CD4-positive, alpha-beta T cell (primary cell): ENCODE results near the gene ERC2. TPM values are rescaled to one million over a fixed set of nuclear protein-coding genes. Genes with fewer than 3 reads are reported as not detected.

ENCODE experiments used
- ATAC-seq: fragments of 200-7000 bp; cut with Tn5 transposase; one replicate; pipeline ENCODE4 v1.10.0; 2022; ENCODE audit warnings: mild to moderate bottlenecking; ENCODE audit not compliant: poor library complexity
- CTCF ChIA-PET: fragments of 350-600 bp; sonication (Branson Sonifier 250); formaldehyde crosslinking; loops from one replicate; lab custom pipeline; 2021; ENCODE audit warnings: antibody characterized with exemption, inconsistent platforms; lab: Charles Lee
- POLR2A ChIA-PET: fragments of 350-600 bp; sonication (Branson Sonifier 250); formaldehyde crosslinking; loops from one replicate; lab custom pipeline; 2021; ENCODE audit warnings: antibody characterized with exemption, inconsistent platforms; lab: Charles Lee
- DNase-seq, 14 experiments: peaks; one replicate each; pipeline ENCODE4 v3.0.0-alpha.2; 2013 to 2020; ENCODE audit warnings: mixed read lengths in 2 of 14
- H3K27ac ChIP-seq, 2 donors: one replicate each; pipeline versions ENCODE4 v1.5.1 to v1.7.0; 2013; ENCODE audit warnings: low read length in 2 of 2, low read depth in 1 of 2, mild to moderate bottlenecking in 1 of 2
- H3K27me3 ChIP-seq, 2 experiments: 1 replicate in 1 of 2; 2 replicates in 1 of 2; pipeline versions ENCODE4 v1.6.1 to v1.7.0; 2013; ENCODE audit warnings: low read length in 2 of 2, control low read depth in 1 of 2, mild to moderate bottlenecking in 1 of 2, moderate library complexity in 1 of 2; ENCODE audit not compliant: insufficient read depth in 2 of 2, control insufficient read depth in 1 of 2
- H3K36me3 ChIP-seq: one replicate; pipeline ENCODE4 v1.6.1; 2013; ENCODE audit warnings: low read length, control low read depth; ENCODE audit not compliant: insufficient read depth
- H3K4me1 ChIP-seq: one replicate; pipeline ENCODE4 v1.6.1; 2013; ENCODE audit warnings: low read length, control low read depth; ENCODE audit not compliant: insufficient read depth
- H3K4me3 ChIP-seq: one replicate; pipeline ENCODE4 v1.5.1; 2013; ENCODE audit warnings: mild to moderate bottlenecking, low read length, moderate library complexity
- H3K9me3 ChIP-seq, 2 experiments: 1 replicate in 1 of 2; 2 replicates in 1 of 2; pipeline versions ENCODE4 v1.6.1 to v1.7.0; 2013; ENCODE audit warnings: low read length in 2 of 2, mild to moderate bottlenecking in 2 of 2, control low read depth in 1 of 2, moderate library complexity in 1 of 2; ENCODE audit not compliant: control insufficient read depth in 1 of 2, insufficient read depth in 1 of 2
- H3K27ac Mint-ChIP-seq: one replicate; pipeline ENCODE4 v1.8.0; 2020; ENCODE audit warnings: mixed read lengths
- H3K27me3 Mint-ChIP-seq: one replicate; pipeline ENCODE4 v1.8.0; 2021; ENCODE audit warnings: mixed read lengths
- H3K36me3 Mint-ChIP-seq: one replicate; pipeline ENCODE4 v1.8.0; 2021; ENCODE audit warnings: low read depth, mixed read lengths
- H3K4me1 Mint-ChIP-seq: one replicate; pipeline ENCODE4 v1.8.0; 2021; ENCODE audit warnings: low read depth, mixed read lengths
- H3K4me3 Mint-ChIP-seq: one replicate; pipeline ENCODE4 v1.8.0; 2020; ENCODE audit warnings: mild to moderate bottlenecking, mixed read lengths
- H3K9me3 Mint-ChIP-seq: one replicate; pipeline ENCODE4 v1.8.0; 2020; ENCODE audit warnings: mixed read lengths
- CTCF ChIP-seq: fragments of 200-600 bp; IDR thresholded peaks from one replicate; pipeline ENCODE4 v1.8.0; 2022; ENCODE audit warnings: antibody characterized with exemption, mild to moderate bottlenecking
- intact Hi-C, 2 experiments: fragments of 100-400 bp; cut with DNase I in 1 of 2; cut with micrococcal nuclease in 1 of 2; formaldehyde crosslinking; loops; one replicate each; pipeline versions ENCODE4 v1.15.1 to v1.9.0; 2023 to 2025; cut with DNase I, micrococcal nuclease
- total RNA-seq, 174 experiments: library from RNA in 2 of 174; stranded (reverse) in 2 of 174; gene quantifications; one replicate each; pipeline ENCODE4 v1.2.3 and lab custom pipeline; 2021 to 2026

The ERC2 gene
- total RNA-seq, 2 experiments from 2014 or later: not detected

- CTCF ChIA-PET: no interaction called here
- no peaks in the 10 kb centered on the region for H3K36me3 ChIP-seq
Observed at GRCh38 chr3:55826097-55826496, 642.2 kb downstream of the ERC2 start.

GRCh38 chr3:55824406-55824805, 643.9 kb downstream of the ERC2 start:
- DNase-seq: no peak
- H3K9me3 Mint-ChIP-seq: peaks cover 1% of the 10 kb centered on the region
- H3K4me3 ChIP-seq: no peak overlapping the region
- H3K4me1 ChIP-seq: no peaks in the 10 kb centered on the region
- no peak for ATAC-seq
- H3K36me3 Mint-ChIP-seq: no peaks in the 10 kb centered on the region
- H3K27me3 Mint-ChIP-seq: no peaks in the 10 kb centered on the region
- H3K4me3 Mint-ChIP-seq: no peak overlapping the region
- no peak overlapping the region for H3K27ac Mint-ChIP-seq
- no peak overlapping the region for H3K27ac ChIP-seq
- ChIA-PET POLR2A (no interaction called here), CTCF (no interaction called here)
- intact Hi-C loops: no loop called here
- TF ChIP-seq CTCF: no peak
- no peaks in the 10 kb centered on the region for H3K27me3 ChIP-seq
- H3K9me3 ChIP-seq: peaks cover 0 to 7% of the 10 kb centered on the region in 2 experiments
- no peaks in the 10 kb centered on the region for H3K4me1 Mint-ChIP-seq
- H3K36me3 ChIP-seq: no peaks in the 10 kb centered on the region

More at GRCh38 chr3:55826097-55826496, 642.2 kb downstream of the ERC2 start:
- Mint-ChIP-seq H3K4me1 (no peaks in the 10 kb centered on the region), H3K4me3 (no peak overlapping the region), H3K27ac (no peak overlapping the region), H3K9me3 (peaks cover 1% of the 10 kb centered on the region), H3K36me3 (no peaks in the 10 kb centered on the region), H3K27me3 (no peaks in the 10 kb centered on the region)
- Histone ChIP-seq H3K4me1 (no peaks in the 10 kb centered on the region), H3K9me3 (peaks cover 0 to 7% of the 10 kb centered on the region in 2 experiments), H3K4me3 (no peak overlapping the region), H3K27me3 (no peaks in the 10 kb centered on the region), H3K27ac (no peak overlapping the region)
- no peak for TF ChIP-seq CTCF
- no peak for ATAC-seq
- DNase-seq: no peak
- POLR2A ChIA-PET: no interaction called here
- intact Hi-C loops: no loop called here

- no peak for TF ChIP-seq CTCF
- POLR2A ChIA-PET: no interaction called here
- CTCF ChIA-PET: no interaction called here
- Histone ChIP-seq H3K9me3 (peaks cover 0 to 7% of the 10 kb centered on the region in 2 experiments), H3K27ac (no peak overlapping the region), H3K36me3 (no peaks in the 10 kb centered on the region), H3K4me1 (no peaks in the 10 kb centered on the region), H3K27me3 (no peaks in the 10 kb centered on the region), H3K4me3 (no peak overlapping the region)
- no peak for DNase-seq
- Mint-ChIP-seq H3K4me3 (no peak overlapping the region), H3K27ac (no peak overlapping the region), H3K36me3 (no peaks in the 10 kb centered on the region), H3K9me3 (peaks cover 1% of the 10 kb centered on the region), H3K27me3 (no peaks in the 10 kb centered on the region), H3K4me1 (no peaks in the 10 kb centered on the region)
- intact Hi-C loops: no loop called here
- ATAC-seq: no peak
Observed at GRCh38 chr3:55823829-55824228, 644.4 kb downstream of the ERC2 start.
